ENCODE results near the gene SPIN2B.

DNA sequence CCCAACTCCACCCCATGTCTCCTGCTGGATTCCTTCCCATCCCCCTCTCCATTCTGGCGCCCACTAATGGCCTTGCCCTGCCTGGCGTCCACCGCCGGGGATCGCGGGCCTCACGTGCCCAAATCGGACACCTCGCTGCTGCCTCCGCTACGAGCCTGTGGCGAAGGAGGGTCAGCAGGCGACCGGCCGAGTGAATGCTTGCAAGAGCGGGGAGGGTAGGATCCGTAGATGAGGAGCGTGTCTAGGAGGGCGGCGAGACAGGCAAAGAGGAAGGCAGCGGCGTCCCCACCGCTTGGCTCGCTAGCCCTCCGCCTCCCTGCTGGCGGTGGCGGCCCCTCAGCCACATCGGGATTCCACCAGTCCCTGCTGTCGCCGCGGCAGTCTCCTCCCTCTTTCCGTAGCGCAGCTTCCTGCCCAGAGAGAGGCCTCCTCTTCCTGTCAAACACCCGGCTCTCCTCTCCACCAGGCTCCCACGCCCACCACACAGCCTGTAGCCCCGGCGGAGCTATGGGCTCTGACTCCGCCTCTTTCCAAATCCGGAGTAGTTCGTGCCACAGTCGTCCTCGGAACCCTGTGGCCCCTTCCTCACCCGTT lies at the start of gene SPIN2B:
- TF ChIP-seq ZBTB21 (CRISPR knock-in tag; IDR thresholded peaks at IDR 0.05; ENCODE audit: borderline replicate concordance), result no peak
- no peak for TF ChIP-seq PRRX2 (CRISPR knock-in tag; IDR thresholded peaks at IDR 0.05)
- TF ChIP-seq FOXJ3 (CRISPR knock-in tag; IDR thresholded peaks at IDR 0.05; ENCODE audit: borderline replicate concordance), result no peak
- no peak for TF ChIP-seq JUN (CRISPR knock-in tag; IDR thresholded peaks at IDR 0.05)
- TF ChIP-seq, protein P1, sequence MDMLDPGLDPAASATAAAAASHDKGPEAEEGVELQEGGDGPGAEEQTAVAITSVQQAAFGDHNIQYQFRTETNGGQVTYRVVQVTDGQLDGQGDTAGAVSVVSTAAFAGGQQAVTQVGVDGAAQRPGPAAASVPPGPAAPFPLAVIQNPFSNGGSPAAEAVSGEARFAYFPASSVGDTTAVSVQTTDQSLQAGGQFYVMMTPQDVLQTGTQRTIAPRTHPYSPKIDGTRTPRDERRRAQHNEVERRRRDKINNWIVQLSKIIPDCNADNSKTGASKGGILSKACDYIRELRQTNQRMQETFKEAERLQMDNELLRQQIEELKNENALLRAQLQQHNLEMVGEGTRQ (CRISPR knock-in tag; IDR thresholded peaks at IDR 0.05), result peak; percentile 73
- TF ChIP-seq, protein P2, sequence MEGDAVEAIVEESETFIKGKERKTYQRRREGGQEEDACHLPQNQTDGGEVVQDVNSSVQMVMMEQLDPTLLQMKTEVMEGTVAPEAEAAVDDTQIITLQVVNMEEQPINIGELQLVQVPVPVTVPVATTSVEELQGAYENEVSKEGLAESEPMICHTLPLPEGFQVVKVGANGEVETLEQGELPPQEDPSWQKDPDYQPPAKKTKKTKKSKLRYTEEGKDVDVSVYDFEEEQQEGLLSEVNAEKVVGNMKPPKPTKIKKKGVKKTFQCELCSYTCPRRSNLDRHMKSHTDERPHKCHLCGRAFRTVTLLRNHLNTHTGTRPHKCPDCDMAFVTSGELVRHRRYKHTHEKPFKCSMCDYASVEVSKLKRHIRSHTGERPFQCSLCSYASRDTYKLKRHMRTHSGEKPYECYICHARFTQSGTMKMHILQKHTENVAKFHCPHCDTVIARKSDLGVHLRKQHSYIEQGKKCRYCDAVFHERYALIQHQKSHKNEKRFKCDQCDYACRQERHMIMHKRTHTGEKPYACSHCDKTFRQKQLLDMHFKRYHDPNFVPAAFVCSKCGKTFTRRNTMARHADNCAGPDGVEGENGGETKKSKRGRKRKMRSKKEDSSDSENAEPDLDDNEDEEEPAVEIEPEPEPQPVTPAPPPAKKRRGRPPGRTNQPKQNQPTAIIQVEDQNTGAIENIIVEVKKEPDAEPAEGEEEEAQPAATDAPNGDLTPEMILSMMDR (IDR thresholded peaks at IDR 0.05), result no peak
- TF ChIP-seq, protein P3, sequence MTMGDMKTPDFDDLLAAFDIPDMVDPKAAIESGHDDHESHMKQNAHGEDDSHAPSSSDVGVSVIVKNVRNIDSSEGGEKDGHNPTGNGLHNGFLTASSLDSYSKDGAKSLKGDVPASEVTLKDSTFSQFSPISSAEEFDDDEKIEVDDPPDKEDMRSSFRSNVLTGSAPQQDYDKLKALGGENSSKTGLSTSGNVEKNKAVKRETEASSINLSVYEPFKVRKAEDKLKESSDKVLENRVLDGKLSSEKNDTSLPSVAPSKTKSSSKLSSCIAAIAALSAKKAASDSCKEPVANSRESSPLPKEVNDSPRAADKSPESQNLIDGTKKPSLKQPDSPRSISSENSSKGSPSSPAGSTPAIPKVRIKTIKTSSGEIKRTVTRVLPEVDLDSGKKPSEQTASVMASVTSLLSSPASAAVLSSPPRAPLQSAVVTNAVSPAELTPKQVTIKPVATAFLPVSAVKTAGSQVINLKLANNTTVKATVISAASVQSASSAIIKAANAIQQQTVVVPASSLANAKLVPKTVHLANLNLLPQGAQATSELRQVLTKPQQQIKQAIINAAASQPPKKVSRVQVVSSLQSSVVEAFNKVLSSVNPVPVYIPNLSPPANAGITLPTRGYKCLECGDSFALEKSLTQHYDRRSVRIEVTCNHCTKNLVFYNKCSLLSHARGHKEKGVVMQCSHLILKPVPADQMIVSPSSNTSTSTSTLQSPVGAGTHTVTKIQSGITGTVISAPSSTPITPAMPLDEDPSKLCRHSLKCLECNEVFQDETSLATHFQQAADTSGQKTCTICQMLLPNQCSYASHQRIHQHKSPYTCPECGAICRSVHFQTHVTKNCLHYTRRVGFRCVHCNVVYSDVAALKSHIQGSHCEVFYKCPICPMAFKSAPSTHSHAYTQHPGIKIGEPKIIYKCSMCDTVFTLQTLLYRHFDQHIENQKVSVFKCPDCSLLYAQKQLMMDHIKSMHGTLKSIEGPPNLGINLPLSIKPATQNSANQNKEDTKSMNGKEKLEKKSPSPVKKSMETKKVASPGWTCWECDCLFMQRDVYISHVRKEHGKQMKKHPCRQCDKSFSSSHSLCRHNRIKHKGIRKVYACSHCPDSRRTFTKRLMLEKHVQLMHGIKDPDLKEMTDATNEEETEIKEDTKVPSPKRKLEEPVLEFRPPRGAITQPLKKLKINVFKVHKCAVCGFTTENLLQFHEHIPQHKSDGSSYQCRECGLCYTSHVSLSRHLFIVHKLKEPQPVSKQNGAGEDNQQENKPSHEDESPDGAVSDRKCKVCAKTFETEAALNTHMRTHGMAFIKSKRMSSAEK (CRISPR knock-in tag; IDR thresholded peaks at IDR 0.05; ENCODE audit: borderline replicate concordance), result no peak
- TF ChIP-seq ZNF121 (CRISPR knock-in tag; IDR thresholded peaks at IDR 0.05), result no peak
- 0 out of 2 replicates have a peak, but pooled peaks have one; percentile 19 for TF ChIP-seq SP1 (CRISPR knock-in tag; conservative IDR thresholded peaks at IDR 0.05)
- TF ChIP-seq ZNF263 (CRISPR knock-in tag; IDR thresholded peaks at IDR 0.05; ENCODE audit: low read depth), result no peak
- TF ChIP-seq FOXP1 (CRISPR knock-in tag; IDR thresholded peaks at IDR 0.05; ENCODE audit: borderline replicate concordance), result peak; percentile 81; the same call in 1 of the 2 replicates

All from WTC11 (cell line).